Measurements from ENCODE around the gene RGPD3. TPM values are rescaled to one million over a fixed set of nuclear protein-coding genes. Genes with fewer than 3 reads are reported as not detected.
"Not testable (repeated sequence)": the region's sequence is repeated elsewhere in the genome, so short reads cannot be mapped to it uniquely, and the experiment has no call there.

The RGPD3 gene
- total RNA-seq, 1 experiment from 2014 or later = not detected

GRCh38 chr2:106388814-106389410 is 79.3 kb downstream of the RGPD3 start:
- DNase-seq; H3K36me3 Mint-ChIP-seq (ENCODE audit: insufficient read depth, unreplicated experiment); H3K9me3 Mint-ChIP-seq (ENCODE audit: low read depth, unreplicated experiment); H3K4me1 Mint-ChIP-seq (ENCODE audit: low read depth, unreplicated experiment); CTCF ChIA-PET; H3K4me3 Mint-ChIP-seq (ENCODE audit: low read depth, unreplicated experiment); H3K27ac Mint-ChIP-seq (ENCODE audit: unreplicated experiment); intact Hi-C loops (cut with micrococcal nuclease; ENCODE audit: unreplicated experiment); BruUV-seq (replicated peaks): not testable (repeated sequence)
- peaks cover 13% of the 10 kb centered on the region for H3K27me3 Mint-ChIP-seq (ENCODE audit: unreplicated experiment)

GRCh38 chr2:106384548-106384947 is 83.7 kb downstream of the RGPD3 start:
- H3K4me1 Mint-ChIP-seq (ENCODE audit: low read depth, unreplicated experiment); H3K27ac Mint-ChIP-seq (ENCODE audit: unreplicated experiment); H3K4me3 Mint-ChIP-seq (ENCODE audit: low read depth, unreplicated experiment); CTCF ChIA-PET; DNase-seq; intact Hi-C loops (cut with micrococcal nuclease; ENCODE audit: unreplicated experiment); H3K9me3 Mint-ChIP-seq (ENCODE audit: low read depth, unreplicated experiment); BruUV-seq (replicated peaks); H3K36me3 Mint-ChIP-seq (ENCODE audit: insufficient read depth, unreplicated experiment): not testable (repeated sequence)
- H3K27me3 Mint-ChIP-seq (ENCODE audit: unreplicated experiment) = peaks cover 13% of the 10 kb centered on the region

GRCh38 chr2:106381867-106382266 is 86.3 kb downstream of the RGPD3 start:
- H3K4me1 Mint-ChIP-seq (ENCODE audit: low read depth, unreplicated experiment); BruUV-seq (replicated peaks); H3K9me3 Mint-ChIP-seq (ENCODE audit: low read depth, unreplicated experiment); H3K27ac Mint-ChIP-seq (ENCODE audit: unreplicated experiment); H3K4me3 Mint-ChIP-seq (ENCODE audit: low read depth, unreplicated experiment); H3K36me3 Mint-ChIP-seq (ENCODE audit: insufficient read depth, unreplicated experiment); intact Hi-C loops (cut with micrococcal nuclease; ENCODE audit: unreplicated experiment); CTCF ChIA-PET; DNase-seq: not testable (repeated sequence)
- H3K27me3 Mint-ChIP-seq (ENCODE audit: unreplicated experiment) = peaks cover 13% of the 10 kb centered on the region

GRCh38 chr2:106379567-106379966 is 88.6 kb downstream of the RGPD3 start:
- H3K27ac Mint-ChIP-seq (ENCODE audit: unreplicated experiment); BruUV-seq (replicated peaks); intact Hi-C loops (cut with micrococcal nuclease; ENCODE audit: unreplicated experiment); DNase-seq; H3K9me3 Mint-ChIP-seq (ENCODE audit: low read depth, unreplicated experiment); H3K4me1 Mint-ChIP-seq (ENCODE audit: low read depth, unreplicated experiment); H3K27me3 Mint-ChIP-seq (ENCODE audit: unreplicated experiment); CTCF ChIA-PET; H3K36me3 Mint-ChIP-seq (ENCODE audit: insufficient read depth, unreplicated experiment); H3K4me3 Mint-ChIP-seq (ENCODE audit: low read depth, unreplicated experiment): not testable (repeated sequence)

- H3K4me1 Mint-ChIP-seq (ENCODE audit: low read depth, unreplicated experiment); DNase-seq; H3K36me3 Mint-ChIP-seq (ENCODE audit: insufficient read depth, unreplicated experiment); CTCF ChIA-PET; intact Hi-C loops (cut with micrococcal nuclease; ENCODE audit: unreplicated experiment); H3K4me3 Mint-ChIP-seq (ENCODE audit: low read depth, unreplicated experiment); H3K27ac Mint-ChIP-seq (ENCODE audit: unreplicated experiment); H3K9me3 Mint-ChIP-seq (ENCODE audit: low read depth, unreplicated experiment); BruUV-seq (replicated peaks): not testable (repeated sequence)
- peaks cover 12% of the 10 kb centered on the region for H3K27me3 Mint-ChIP-seq (ENCODE audit: unreplicated experiment)
Measured at GRCh38 chr2:106369182-106369581, 99.0 kb downstream of the RGPD3 start.

- H3K4me3 Mint-ChIP-seq (ENCODE audit: low read depth, unreplicated experiment) = no peak overlapping the region
- no peak overlapping the region for H3K27ac Mint-ChIP-seq (ENCODE audit: unreplicated experiment)
- intact Hi-C loops (cut with micrococcal nuclease; ENCODE audit: unreplicated experiment) = no loop called here
- peaks cover 26% of the 10 kb centered on the region for H3K27me3 Mint-ChIP-seq (ENCODE audit: unreplicated experiment)
- H3K36me3 Mint-ChIP-seq (ENCODE audit: insufficient read depth, unreplicated experiment) = no peaks in the 10 kb centered on the region
- no peaks in the 10 kb centered on the region for H3K9me3 Mint-ChIP-seq (ENCODE audit: low read depth, unreplicated experiment)
- BruUV-seq (replicated peaks) = no TSS peak
- CTCF ChIA-PET = no interaction called here
- TF ChIP-seq CTCF (IDR thresholded peaks at IDR 0.05; ENCODE audit: unreplicated experiment) = no peak
- no peak for DNase-seq
- no peaks in the 10 kb centered on the region for H3K4me1 Mint-ChIP-seq (ENCODE audit: low read depth, unreplicated experiment)
Measured at GRCh38 chr2:106366204-106366885, 101.9 kb downstream of the RGPD3 start.
